Stimulated activated CD8-positive, alpha-beta memory T cell treated with anti-CD3 and anti-CD28 coated beads, Interleukin-7, amount 100 ng/mL, for 24 hours (primary cell): ENCODE data around the gene TREML1.

ENCODE experiments used
- DNase-seq: peaks from one replicate; pipeline ENCODE4 v3.0.0-alpha.2; 2020; ENCODE audit warnings: low read depth

Gene TREML1

GRCh38 chr6:41177695-41178094, 23.5 kb upstream of the TREML1 start:
- no peak for DNase-seq

- DNase-seq = no peak
Observed at GRCh38 chr6:41177287-41177686, 23.1 kb upstream of the TREML1 start.

- no peak for DNase-seq
Observed at GRCh38 chr6:41176189-41176588, 22.0 kb upstream of the TREML1 start.

GRCh38 chr6:41175084-41175483, 20.9 kb upstream of the TREML1 start:
- no peak for DNase-seq

DNA sequence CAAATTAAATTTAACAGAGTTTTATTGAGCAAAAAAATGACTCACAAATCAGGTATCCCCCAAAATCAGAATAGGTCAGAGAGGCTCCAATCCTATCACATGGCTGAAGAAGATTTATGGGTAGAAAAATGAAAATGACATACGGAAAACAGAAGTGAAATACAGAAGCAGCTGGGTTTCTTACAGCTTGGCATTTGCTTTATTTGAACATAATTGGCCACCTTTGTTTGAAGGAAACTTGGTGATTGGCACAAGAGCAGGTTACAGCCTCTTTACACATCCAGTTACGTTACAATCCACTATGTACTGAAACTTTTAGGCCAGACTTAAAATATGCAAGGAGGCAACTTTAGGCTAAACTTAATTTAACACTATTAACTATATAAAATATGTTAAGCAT, 20.5 kb upstream of the TREML1 start:
- DNase-seq = no peak

GRCh38 chr6:41171908-41172307, 17.8 kb upstream of the TREML1 start:
- DNase-seq = no peak

DNA sequence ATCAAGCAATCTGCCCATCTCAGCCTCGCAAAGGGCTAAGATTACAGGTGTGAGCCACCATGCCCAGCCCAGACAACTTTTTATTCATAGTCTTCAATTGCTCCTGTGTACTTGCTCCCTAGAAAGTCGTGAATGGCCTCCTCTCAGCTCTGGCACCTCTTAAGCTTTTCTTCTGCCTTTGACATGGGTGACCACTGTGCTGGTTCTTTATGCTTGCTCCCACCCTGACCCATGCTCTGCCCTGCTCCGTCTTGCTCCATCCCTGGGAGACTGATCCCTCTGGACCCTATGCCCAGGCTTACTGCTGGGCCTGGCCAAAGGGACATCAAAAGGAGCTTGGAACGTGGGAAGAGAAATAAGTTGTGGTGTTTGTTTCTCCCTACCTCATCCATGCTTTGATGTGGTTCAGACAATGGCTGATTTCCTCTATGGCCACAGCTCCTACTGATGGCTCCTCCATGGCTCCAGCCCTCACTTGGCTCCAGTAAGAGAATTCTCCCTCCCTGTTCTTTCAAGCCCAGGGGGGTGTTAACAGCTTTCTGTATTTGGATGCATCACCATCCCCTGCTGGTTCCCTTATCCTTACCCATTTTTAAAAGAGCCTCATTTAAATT, 16.5 kb upstream of the TREML1 start:
- DNase-seq = no peak

GRCh38 chr6:41167173-41167963, 13.2 kb upstream of the TREML1 start:
- no peak for DNase-seq

- DNase-seq = no peak
Observed at GRCh38 chr6:41164551-41165120, 10.5 kb upstream of the TREML1 start.

DNA sequence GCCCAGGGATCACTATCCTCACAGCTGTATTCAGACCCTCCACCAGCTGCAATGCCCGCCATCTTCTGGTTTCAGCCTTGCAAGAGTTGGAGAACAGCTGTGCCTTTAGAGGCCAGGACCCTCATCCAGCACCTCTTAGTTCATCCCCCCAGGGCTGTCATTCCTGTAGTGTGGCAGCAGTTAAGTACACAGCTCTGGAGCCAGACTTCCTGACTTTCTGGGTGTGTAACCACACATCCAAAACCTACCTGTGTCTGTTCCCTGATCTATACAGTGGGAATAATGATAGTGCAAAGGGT, 9.2 kb upstream of the TREML1 start:
- no peak for DNase-seq

DNA sequence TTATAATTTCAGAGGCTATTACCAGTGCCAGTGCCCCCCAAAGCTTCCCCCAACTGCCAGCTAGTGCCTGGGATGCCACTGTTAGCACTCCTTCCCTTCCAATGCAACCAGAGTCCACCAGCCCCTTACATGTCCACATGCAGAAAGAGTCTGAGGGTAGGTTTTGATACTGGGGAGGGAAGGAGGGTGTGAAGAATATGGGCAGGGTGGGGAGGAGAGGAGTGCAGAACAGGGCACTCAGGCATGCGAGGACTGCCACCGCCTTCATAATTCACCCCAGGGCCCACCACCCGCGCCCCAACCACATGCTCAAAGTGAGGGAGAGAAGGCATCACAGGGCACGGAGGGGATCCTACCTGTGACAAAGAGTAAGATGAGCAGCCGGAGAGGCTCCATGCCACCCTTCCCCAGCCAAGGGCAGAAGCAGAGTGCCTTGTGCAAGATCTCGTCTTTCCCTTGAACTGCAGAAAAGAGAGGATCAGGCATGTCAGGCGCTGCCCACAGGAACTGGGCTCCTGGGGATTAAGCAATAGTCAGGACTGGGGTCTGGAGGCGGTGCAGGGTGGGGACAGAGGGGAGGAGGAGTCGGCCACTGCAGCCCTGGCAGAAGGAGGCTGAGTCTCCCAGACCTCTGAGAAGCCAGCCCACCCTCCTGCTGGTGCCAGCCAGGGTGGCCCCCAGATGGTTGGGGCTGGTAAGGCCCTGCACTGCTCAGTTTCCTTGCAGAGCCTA, 8.7 kb upstream of the TREML1 start, which contains the start of gene TREM2:
Gene TREM2 (minus strand): TSS at position 430 of the 732 bp plus-strand sequence. CDS start 34 bp downstream, at position 396.
- DNase-seq = no peak

DNA sequence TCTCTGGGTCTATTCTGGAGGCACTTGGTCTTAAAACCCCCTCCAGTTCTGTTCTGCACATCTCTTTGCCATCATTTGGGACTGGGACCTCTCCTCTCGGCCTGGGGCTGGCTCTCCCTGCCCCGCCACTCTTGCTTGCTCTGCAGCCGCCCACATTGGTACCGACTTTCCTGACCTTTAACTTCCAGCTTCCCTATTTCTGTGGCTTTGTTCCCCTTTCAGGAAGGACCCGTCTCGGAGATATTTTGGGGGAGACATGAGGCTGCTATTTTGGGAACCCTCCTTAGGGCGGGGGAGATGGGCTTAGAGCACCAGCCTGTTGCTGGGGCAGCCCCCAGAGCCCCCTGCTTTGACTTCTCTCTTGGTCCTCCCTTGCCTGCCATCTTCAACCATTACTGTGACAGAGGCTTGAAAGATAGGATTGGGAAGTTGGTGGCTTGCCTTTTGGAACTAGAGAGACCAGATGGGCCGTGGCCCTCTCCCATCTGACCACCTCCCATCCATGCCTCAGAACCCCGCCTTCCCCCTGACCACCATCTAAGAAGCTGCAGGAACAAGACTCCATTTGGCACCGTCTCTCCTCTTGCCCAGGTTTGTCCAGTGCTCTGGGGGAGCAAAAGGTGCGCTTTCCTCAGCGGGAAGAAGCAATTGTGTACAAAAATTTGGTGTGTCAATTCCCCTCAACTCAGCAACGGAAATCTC, 7.9 kb upstream of the TREML1 start:
- no peak for DNase-seq

GRCh38 chr6:41161380-41161779, 7.2 kb upstream of the TREML1 start:
- no peak for DNase-seq

GRCh38 chr6:41160933-41161332, 6.8 kb upstream of the TREML1 start:
- no peak for DNase-seq

DNA sequence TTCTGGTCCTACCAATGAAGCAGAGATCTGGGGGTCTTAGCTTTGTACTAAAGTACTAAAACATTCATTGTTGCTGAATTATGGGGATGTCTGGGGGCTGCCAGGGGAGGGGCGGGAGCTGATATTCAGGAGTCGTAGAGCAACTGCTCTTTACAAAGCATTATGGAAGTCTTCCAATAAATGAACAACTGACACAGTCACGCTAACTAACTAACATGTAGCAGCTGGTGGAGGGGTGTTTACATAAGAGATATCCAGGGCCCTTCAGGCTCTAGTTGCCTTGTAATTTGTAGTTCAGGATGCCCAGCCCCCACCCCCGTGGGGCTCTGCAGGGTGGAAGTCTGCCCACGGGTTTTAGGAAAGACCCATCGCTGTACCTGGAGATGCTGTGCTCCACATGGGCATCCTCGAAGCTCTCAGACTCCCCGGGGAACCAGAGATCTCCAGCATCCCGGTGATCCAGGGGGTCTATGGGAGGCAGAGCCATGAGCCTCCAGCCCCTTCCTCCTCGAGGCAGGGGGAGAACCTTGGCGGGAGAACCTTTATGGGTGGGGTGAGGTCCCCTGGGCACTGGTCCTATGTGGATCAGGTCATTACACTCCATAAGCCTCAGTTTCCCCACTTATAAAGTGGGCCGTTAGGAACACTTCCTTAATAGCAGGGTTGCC, 5.4 kb upstream of the TREML1 start:
- DNase-seq = no peak

GRCh38 chr6:41157323-41157722, 3.2 kb upstream of the TREML1 start:
- DNase-seq = no peak

GRCh38 chr6:41156771-41157170, 2.6 kb upstream of the TREML1 start:
- DNase-seq = no peak

GRCh38 chr6:41156001-41156400, 1.9 kb upstream of the TREML1 start:
- no peak for DNase-seq

- DNase-seq = no peak
Observed at GRCh38 chr6:41155132-41155805, 1.1 kb upstream of the TREML1 start.

- DNase-seq = no peak
Observed at GRCh38 chr6:41153451-41153850, 696 bp downstream of the TREML1 start.

- DNase-seq = no peak
Observed at GRCh38 chr6:41150671-41151070, 3.5 kb downstream of the TREML1 start.
